ENCODE results near the gene GPR32.
"Not testable (repeated sequence)": the region's sequence is repeated elsewhere in the genome, so short reads cannot be mapped to it uniquely, and the experiment has no call there.

GPR32 gene

DNA sequence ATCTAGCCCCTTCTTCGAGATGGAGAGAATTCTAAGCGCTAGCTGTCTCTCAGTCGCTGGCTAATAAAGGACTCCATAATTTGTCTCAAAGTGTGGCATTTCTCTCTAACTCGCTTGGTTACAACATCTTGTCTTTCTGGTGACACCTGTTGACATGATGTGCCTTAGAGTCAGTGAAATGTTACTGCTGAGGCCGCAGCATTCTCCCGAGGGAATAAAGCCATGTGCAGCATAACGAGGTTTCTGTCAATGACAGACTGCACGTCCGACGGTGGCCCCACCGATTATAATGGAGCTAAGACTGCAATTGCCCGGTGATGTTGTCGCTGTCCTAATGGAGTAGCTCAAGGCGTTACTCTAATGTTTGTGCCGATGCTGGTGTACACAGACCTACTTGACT lies 20.3 kb upstream of the GPR32 start:
- no peak for DNase-seq

DNA sequence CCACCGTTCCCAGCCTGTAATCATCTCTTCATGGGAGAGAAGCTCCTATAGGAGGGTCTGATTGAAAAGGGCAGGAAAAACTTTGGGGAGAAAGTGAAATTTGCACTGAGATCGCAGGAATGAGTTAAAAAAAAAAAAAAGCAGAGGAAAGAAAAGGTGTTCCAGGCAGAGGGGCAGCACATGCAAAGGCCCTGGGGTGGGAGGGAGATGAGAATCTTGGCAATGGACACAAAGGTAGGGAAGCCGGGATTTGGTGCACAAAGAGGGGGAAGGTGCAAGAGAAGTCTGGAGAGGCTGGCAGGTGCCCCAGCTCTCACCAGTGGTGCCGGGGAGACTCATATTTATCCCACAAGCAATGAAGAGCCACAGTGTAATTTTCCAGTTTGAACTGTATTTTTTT lies 16.4 kb upstream of the GPR32 start:
- no peak for DNase-seq

DNA sequence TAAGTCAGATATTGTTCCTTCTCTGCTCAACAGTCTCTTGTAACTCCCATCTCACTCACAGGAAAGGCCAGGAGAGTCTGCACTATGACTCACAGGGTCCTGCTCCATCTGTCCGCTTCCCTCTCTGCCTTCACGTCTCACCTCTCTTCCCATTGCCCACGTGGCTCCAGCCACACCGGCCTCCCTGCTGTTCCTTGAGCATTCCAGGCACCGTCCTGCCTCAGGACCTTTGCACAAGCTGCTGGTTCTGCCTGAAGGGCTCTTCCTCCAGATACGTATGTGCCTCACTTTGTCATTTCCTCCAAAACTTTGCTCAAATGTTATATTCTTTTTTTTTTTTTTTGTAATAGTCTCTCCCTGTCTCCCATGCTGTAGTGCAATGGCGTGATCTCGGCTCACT lies 14.0 kb upstream of the GPR32 start:
- not testable (repeated sequence) for DNase-seq

DNA sequence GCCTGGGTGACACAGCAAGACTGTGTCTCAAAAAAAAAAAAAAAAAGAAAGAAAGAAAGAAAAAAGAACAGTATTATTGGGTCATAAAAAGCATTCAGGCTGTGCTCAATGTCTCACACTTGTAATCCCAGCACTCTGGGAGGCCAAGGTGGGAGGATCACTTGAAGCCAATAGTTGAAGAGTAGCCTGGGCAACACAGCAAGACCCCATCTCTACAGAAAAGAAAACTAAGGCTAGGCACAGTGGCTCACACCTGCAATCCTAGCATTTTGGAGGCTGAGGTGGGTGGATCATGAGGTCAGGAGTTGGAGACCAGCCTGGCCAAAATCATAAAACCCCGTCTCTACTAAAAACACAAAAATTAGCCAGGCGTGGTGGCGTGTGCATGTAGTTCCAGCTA lies 12.6 kb upstream of the GPR32 start:
- DNase-seq, result not testable (repeated sequence)

DNA sequence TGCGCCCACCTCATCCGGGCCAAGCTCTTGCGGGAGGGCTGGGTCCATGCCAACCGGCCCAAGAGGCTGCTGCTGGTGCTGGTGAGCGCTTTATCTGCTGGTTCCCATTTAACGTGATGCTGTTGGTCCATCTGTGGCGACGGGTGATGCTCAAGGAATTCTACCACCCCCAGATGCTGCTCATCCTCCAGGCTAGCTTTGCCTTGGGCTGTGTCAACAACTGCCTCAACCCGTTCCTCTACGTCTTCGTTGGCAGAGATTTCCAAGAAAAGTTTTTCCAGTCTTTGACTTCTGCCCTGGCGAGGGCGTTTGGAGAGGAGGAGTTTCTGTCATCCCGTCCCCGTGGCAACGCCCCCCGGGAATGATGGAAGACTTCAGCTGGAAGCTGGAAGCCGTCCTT lies 11.2 kb upstream of the GPR32 start:
- DNase-seq, result not testable (repeated sequence)

DNA sequence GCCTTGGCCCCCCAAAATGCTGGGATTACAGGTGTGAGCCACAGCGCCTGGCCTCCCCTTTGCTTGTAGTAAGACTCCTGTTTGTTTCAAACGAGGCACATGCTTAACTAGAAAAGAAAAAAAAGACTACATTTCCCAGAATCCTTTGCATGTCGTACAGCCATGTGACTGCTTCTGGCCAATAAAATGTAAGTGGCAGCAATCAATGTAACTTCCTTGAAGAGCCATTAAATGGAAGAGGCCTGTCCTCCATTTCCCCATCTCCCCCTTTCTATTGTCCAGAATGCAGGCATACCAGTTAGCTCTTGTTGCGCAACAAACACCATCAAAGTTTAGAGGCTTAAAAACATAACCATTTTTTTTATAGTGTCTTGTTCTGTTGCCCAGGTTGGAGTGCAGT lies 10.4 kb upstream of the GPR32 start:
- no peak for DNase-seq

DNA sequence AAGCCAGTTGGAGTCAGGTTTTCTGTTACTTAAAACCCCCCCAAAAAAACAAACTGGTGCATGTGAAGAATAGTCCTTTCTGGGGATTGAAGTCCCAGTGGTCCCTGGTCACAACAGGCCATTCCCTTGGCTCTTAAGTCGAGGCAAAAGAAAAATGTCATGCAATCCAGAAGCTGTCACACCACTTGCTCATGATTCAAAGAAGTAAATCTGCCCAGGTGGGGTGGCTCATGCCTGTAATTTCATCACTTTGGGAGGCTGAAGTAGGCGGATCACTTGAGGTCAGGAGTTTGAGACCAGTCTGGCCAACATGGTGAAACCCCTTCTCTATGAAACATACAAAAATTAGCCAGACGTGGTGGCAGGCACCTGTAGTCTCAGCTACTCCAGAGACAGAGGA lies 8.8 kb upstream of the GPR32 start:
- not testable (repeated sequence) for DNase-seq

DNA sequence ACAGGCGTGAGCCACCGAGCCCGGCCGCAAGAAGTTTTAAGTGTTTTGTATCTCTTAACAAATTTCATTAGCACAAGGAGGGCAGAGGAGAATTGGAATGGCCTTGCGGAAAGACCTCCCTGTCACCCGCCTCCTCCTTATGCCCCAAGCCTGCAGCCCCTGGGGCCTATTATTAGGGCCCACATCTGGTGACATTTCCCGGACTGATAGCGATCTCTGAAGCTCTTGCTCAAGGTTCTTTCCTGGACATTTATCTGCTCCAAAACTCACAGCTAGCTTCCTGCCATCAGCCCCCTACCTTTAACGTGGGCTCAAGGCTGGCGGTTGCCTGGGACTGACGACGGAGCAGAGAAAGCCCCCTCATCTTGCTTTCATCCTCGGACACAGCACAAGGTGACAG lies 6.7 kb upstream of the GPR32 start:
- not testable (repeated sequence) for DNase-seq

DNA sequence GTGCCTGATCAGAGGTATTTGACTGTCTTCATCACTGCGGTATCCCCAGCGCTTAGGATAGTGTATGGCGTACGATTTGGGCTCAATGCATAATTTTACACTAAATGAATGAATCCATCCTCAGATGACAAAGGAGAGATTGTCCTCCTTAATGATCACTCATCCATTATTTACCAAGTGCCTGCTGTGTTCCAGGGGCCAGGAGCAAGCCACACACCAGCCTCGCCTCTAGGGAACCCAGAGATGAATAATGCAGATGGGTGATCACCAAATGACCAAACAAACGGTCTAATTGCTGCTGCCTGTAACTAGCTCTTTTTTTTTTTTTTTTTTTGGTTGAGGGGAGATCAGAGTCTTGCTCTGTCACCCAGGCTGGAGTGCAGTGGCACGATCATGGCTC lies 5.9 kb upstream of the GPR32 start:
- no peak for DNase-seq

DNA sequence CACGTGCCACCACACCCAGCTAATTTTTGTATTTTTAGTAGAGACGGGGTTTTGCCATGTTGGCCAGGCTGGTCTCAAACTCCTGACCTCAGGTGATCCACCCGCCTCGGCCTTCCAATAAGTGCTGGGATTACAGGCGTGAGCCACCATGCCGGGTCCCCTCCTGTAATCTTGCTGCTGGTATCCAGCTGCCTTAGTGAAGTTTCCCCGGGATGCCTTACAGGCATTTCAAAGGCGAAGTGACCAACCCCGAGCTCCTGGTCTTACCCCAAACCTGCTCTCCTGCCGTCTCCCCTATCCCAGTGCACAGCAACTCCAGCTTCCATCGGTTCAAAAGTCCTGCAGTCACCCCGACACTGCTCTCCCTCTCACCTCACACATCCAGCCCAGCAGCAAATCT lies 3.5 kb upstream of the GPR32 start:
- DNase-seq, result not testable (repeated sequence)

DNA sequence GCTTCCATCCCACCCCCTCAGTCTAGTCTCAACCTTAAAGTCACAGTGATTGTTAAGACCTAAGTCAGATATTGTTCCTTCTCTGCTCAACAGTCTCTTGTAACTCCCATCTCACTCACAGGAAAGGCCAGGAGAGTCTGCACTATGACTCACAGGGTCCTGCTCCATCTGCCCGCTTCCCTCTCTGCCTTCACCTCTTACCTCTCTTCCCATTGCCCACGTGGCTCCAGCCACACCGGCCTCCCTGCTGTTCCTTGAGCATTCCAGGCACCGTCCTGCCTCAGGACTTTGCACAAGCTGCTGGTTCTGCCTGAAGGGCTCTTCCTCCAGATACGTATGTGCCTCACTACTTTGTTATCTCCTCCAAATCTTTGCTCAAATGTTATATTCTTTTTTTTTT lies 3.0 kb upstream of the GPR32 start:
- DNase-seq, result not testable (repeated sequence)

DNA sequence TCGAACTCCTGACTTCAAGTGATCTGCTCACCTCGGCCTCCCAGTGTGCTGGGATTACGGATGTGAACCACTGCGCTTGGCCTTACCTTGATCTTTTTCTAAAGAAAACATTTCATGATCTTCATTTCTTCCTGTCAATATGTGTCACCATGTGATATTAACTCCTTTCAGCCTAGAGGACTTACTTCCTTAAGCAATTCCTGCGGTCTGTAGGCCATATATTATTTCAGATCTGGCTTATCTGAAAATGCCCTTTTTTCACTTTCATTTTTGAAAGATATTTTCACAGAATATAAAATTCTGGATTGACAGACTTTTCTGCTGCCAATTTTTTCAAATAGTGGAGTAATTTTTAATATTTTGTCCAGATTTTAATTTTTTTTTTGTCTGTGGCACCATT lies 2.0 kb upstream of the GPR32 start:
- DNase-seq, result no peak

DNA sequence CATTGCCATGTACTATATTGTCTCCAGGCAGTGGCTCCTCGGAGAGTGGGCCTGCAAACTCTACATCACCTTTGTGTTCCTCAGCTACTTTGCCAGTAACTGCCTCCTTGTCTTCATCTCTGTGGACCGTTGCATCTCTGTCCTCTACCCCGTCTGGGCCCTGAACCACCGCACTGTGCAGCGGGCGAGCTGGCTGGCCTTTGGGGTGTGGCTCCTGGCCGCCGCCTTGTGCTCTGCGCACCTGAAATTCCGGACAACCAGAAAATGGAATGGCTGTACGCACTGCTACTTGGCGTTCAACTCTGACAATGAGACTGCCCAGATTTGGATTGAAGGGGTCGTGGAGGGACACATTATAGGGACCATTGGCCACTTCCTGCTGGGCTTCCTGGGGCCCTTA lies 624 bp downstream of the GPR32 start:
- no peak for DNase-seq

DNA sequence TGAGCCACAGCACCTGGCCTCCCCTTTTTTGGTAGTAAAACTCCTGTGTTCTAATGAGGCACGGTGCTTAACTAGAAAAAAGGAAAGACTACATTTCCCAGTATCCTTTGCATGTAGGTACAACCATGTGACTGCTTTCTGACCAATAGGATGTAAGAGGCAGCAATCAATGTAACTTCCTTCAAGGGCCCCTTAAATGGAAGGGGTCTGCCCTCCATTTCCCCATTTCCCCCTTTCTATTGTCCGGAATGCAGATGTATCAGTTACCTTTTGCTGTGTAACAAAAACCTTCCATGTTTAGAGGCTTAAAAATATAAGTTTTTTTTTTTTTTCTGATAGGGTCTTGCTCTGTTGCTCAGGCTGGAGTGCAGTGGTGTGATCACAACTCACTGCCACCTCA lies 2.2 kb downstream of the GPR32 start:
- no peak for DNase-seq

DNA sequence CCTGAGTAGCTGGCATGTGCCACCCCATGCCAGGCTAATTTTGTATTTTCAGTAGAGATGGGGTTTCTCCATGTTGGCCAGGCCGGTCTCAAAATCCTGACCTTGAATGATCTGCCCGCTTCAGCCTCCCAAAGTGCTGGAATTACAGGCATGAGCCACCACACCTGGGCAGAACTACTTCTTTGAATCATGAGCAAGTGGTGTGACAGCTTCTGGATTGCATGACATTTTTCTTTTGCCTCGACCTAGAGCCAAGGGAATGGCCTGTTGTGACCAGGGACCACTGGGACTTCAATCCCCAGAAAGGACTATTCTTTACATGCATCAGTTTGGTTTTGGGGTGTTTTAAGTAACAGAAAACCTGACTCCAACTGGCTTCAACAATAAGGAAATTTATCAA lies 2.6 kb downstream of the GPR32 start:
- DNase-seq, result not testable (repeated sequence)

DNA sequence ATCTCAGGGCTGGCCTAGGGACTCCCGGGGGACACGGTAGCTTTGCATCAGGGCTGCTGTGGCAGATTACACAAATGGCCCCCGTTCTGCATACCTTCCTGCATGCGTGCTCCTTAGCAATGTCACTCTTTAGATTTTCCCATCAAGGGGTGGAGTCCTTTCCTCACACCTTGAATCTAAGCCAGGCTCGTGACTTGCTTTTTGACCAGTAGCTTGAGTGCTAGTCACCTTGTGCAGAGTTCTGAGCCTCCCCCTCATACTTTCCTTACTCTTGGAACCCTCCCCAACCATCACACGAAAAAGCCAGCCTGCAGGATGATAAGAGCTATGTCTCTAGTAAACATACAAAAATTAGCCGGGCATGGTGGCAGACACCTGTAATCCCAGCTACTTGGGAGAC lies 3.2 kb downstream of the GPR32 start:
- DNase-seq, result not testable (repeated sequence)

DNA sequence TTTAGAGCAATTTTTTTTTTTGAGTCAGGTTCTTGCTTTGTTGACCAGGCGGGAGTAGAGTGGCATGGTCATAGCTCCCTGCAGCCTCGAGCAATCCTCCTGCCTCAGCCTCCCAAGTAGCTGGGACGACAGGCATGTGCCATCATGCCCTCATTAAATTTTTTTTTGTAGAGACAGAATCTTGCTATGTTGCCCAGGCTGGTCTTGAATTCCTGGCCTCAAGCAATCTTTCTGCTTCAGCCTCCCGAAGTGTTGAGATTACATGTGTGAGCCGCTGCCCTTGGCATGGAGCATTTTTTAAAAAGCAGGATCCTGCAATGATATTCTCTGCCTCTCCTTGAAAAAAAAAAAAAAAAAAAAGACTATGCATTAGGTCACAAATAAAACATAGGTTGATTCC lies 5.9 kb downstream of the GPR32 start:
- no peak for DNase-seq

DNA sequence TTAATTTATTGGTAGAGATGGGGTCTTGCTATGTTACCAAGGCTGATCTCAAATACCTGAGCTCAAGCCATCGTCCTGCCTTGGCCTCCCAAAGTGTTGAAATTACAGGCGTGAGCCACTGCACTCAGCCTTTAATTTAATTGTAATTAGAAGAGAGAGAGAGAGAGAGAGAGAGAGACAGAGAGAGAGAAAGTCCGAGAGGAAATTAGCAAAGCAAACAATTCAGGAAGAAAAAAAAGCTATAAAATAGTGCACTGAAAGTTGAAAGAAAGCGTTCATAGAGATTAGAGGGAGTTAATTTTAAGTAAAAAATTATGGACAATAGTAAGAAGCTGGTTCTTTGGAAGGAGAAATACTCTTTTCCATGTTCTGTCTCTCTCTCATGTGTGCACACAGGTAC lies 7.0 kb downstream of the GPR32 start:
- DNase-seq, result no peak

DNA sequence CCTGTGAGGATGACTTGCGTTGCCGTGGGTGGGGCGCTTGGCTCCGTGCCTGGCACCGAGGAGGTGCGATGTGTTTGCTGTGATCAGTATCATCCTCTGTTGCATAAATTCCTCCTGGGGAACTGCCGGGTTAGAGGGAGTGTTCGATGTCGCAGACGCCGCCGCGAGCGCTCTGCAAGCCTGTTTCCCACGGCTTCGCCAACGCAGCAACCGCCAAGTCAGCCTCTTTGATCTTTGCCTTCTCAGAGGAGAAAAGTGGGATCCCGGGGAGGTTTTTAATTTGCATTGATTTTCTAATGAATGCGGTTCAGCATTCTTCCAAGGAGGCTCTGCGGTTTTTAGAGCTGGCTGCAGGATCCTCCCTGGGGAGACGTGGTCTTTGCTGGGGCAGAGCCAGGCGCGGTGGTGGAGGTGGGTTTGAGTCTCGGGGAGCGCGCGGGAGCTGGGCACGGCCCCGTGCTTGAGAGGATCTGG lies 7.6 kb downstream of the GPR32 start:
- no peak for DNase-seq

DNA sequence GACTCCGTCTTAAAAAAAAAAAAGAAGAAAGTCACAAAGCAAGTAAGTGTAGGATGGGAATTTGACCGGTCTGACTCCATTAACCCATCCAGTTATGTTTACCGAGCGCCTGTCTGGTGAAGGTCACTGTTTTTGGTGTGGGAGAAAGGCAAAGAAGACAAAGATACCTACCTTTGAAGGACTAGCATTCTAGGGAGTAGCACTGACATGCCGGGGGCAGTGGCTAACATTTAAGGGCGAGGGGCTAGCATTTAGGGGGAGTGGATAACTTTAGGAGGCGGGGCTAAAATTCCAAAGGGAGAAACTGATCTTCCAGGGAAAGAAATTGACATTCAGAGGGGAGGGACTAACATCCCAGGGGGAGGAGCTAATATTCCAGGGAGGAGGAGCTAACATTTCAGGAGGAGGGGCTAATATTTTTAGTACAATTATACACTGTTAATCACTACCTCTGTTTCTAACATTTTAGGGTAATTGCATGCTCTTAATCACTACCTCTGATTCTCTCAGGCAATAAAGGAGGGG lies 8.7 kb downstream of the GPR32 start:
- DNase-seq, result no peak

DNA sequence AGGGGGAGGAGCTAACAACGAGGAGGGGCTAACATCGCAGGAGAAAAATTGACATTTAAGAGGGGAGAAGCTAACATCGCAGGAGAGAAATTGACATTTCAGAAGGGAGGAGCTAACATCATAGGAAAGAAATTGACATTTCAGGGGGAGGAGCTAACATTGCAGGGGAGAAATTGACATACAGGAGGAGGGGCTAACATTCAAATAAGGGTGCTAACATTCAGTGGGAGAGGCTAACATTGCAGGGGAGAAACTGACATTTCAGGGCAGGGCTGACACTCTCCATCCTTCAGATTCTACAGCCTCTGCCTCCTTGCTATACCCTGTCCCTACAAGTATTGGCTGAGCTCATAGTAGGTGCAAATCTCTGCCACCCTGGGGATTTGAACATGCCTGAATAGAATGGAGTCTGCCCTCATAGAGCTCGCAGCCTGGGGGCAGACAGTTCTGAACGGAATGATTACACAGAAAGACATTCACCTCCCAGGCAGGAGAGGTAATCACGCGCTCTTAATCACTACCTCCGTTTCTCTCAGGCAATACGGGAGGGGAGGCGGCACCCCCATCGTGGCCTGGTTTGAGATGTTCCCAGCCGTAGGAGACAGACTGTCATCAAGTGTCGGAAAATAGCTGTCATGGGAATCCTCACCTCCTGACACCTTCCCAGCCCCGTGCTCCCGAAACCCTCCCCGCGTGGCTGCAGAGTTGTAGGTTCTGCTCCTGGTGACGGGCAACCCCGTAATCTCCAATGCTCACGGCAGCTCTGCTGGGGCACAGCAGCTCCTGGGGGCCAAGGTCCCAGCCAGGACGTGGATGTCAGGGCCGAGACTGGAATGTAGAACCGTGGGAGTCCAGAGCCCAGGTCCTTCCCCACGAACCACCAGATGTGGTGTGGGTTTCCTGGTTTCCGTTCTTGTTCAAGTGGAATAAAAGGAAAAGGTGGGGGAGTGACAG lies 9.5 kb downstream of the GPR32 start:
- DNase-seq, result no peak

DNA sequence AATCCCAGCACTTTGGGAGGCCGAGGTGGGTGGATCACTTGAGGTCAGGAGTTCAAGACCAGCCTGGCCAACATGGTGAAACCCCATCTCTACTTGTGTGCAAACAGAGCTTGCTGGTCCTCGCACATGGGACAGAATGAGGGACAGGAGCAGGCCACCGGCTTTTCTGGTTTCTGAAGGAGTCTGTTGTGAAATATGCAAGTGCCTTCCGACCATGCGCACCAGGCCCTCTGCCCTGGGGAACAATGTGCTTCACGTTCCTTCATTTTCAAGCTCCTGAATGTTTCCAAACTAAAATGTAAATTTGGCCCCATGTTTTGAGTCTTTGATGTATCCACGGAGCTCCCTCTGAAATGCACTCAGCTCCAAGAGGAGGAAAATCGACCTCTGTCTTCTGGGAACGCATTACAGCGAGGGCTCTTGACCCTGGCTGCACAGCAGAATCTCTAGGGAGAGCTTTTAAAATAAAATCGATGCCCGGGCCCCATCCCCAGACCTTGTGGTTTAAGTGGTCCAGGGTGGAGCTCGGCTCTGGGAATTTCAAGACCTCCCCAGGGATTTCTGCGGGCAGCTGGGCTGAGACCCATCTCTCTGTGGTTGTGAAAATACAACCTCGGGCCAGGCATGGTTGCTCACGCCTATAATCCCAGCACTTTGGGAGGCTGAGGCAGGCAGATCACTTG lies 10.6 kb downstream of the GPR32 start:
- no peak for DNase-seq

DNA sequence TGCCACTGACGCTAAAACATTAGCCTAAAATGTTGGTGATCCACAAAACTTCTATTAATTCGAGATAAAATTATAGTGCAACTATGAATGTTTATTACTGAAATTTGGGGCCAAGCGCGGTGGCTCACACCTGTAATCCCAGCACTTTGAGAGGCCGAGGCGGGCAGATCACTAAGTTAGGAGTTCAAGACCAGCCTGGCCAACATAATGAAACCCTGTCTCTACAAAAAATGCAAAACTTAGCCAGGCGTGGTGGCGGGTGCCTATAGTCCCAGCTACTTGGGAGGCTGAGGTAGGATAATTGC lies 13.5 kb downstream of the GPR32 start:
- DNase-seq, result not testable (repeated sequence)

DNA sequence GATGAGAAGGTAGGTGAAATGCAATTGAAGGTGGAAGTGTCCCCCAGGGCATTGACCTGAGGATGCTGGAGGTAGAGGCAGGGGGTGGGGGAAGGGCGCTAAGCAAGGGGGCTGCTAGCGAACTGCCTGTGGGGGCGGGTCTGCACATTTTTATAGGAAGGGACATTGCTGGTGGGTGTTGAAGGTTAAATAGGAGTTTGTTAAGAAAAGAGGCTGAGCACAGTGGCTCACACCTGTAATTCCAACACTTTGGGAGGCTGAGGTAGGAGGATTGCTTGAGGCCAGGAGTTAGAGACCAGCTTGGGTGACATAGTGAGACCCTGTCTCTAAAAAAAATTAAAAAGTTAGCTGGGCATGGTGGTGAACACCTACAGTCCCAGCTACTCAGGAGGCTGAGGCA lies 14.4 kb downstream of the GPR32 start:
- no peak for DNase-seq

Measured in activated CD4-positive, alpha-beta T cell treated with anti-CD3 and anti-CD28 coated beads for 1 hour (primary cell).